Measurements from ENCODE around the gene CBX4. TPM values are rescaled to one million over a fixed set of nuclear protein-coding genes. Genes with fewer than 3 reads are reported as not detected.

CBX4 gene
- total and polyA plus RNA-seq, 2 of the 4 experiments (the other 2 are of a cell fraction): 3.2 to 9.4 TPM

DNA sequence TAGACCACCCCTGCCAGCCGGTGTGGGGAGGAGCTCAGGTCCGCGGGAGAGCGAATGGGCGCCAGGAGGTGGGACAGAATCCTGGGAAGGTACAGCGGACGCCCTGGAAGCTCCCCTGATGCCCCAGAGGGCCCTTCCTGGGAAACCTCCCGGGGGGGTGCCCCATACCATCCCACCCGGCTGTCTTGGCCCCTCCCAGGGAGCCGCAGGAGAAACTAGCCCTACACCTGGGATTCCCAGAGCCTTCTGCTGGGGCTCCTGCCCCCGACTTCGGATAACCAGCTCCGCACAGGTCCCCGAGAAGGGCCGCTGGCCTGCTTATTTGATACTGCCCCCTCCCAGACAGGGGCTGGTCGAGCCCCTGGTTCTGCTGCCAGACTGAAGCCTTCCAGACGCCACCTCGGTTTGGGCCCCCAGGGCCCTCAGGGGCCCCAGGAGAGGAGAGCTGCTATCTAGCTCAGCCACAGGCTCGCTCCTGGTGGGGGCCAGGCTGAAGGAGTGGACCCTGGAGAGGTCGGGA, 3.0 kb upstream of the CBX4 start:
- no peak overlapping the region for H2BK15ac ChIP-seq (ENCODE audit: low read depth, low read length)
- no peak overlapping the region for H2AK9ac ChIP-seq (replicated peaks; ENCODE audit: low read depth, low read length, poor library complexity)
- H3K4me1 ChIP-seq (ENCODE audit: control insufficient read depth, insufficient read depth, low read length): peaks cover 12% of the 10 kb centered on the region
- peaks cover 40% of the 10 kb centered on the region for H3K27me3 ChIP-seq (ENCODE audit: control insufficient read depth, insufficient read depth, low read length)
- dilution Hi-C loops (cut with HindIII; ENCODE audit: low sequenced_read_pairs, unreplicated experiment): no loop called here
- H3K27ac ChIP-seq (ENCODE audit: insufficient read depth, low read length): no peak overlapping the region
- no peak overlapping the region for H2BK120ac ChIP-seq (ENCODE audit: low read depth, low read length)
- H2BK20ac ChIP-seq (ENCODE audit: low read depth, low read length): no peak overlapping the region
- no peak overlapping the region for H3K18ac ChIP-seq (ENCODE audit: low read depth, low read length)
- H3K4ac ChIP-seq (ENCODE audit: low read depth, low read length): no peak overlapping the region
- H4K20me1 ChIP-seq (ENCODE audit: insufficient read depth, low read length): peaks cover 14% of the 10 kb centered on the region
- peaks cover 8 to 13% of the 10 kb centered on the region in 2 experiments; a peak in 3 of 4 replicates for H3K79me1 ChIP-seq (ENCODE audit: low read depth in 1 of 2, low read length in 2 of 2)
- H3K9ac ChIP-seq (ENCODE audit: low read depth, low read length): no peak overlapping the region
- H3K36me3 ChIP-seq (ENCODE audit: control insufficient read depth, insufficient read depth, low read length): no peaks in the 10 kb centered on the region
- no peak overlapping the region for H2AFZ ChIP-seq (replicated peaks; ENCODE audit: low read length, poor library complexity)
- 22% methylated on average over 3 of the region's 20 CpGs; no CpG with 5 or more reads in 1 of the 2 experiments for WGBS, 2 experiments (ENCODE audit: extremely low coverage in 2 of 2, insufficient read length in 1 of 2)
- intact Hi-C loops (cut with micrococcal nuclease): no loop called here
- no peak overlapping the region for H4K8ac ChIP-seq (ENCODE audit: low read depth in 2 of 2, low read length in 2 of 2)
- H2AK5ac ChIP-seq (ENCODE audit: low read depth, low read length): no peak overlapping the region
- no peak overlapping the region for H4K5ac ChIP-seq (ENCODE audit: low read depth, low read length)
- no peak overlapping the region for H3K56ac ChIP-seq (ENCODE audit: extremely low read depth, insufficient read depth, low read length)
- H3K9me1 ChIP-seq (ENCODE audit: insufficient read depth, low read length): no peaks in the 10 kb centered on the region
- H3K23ac ChIP-seq (ENCODE audit: low read depth, low read length): no peak overlapping the region
- DNase-seq (no peak), ATAC-seq (ENCODE audit: low read depth) (no peak)
- in situ Hi-C loops (cut with MboI; ENCODE audit: low sequenced_read_pairs): loop anchor here (10.0 kb wide), 1 partner anchor 143 kb away; no protein-coding TSS in a partner anchor
- no peak overlapping the region for H3K4me2 ChIP-seq (ENCODE audit: low read depth, low read length)
- no peak overlapping the region for H4K91ac ChIP-seq (ENCODE audit: insufficient read depth, low read depth, low read length)
- CTCF ChIA-PET: no interaction called here
- no peak for TF ChIP-seq CHD1 (IDR thresholded peaks at IDR 0.05; ENCODE audit: low read depth, low read length)
- TF ChIP-seq MAZ (IDR thresholded peaks at IDR 0.05; ENCODE audit: borderline replicate concordance, low read depth, low read length): no peak
- no peak for TF ChIP-seq RCOR1 (IDR thresholded peaks at IDR 0.05; ENCODE audit: insufficient replicate concordance, low read length)
- no peak for TF ChIP-seq SMC3 (IDR thresholded peaks at IDR 0.05; ENCODE audit: low read depth, low read length)
- no peak for TF ChIP-seq RFX5 (IDR thresholded peaks at IDR 0.05; ENCODE audit: low read depth, low read length)
- no peak for TF ChIP-seq MAFK (IDR thresholded peaks at IDR 0.05; ENCODE audit: low read depth, low read length)
- TF ChIP-seq CEBPB (IDR thresholded peaks at IDR 0.05; ENCODE audit: low read depth, low read length): no peak
- no peak for TF ChIP-seq BHLHE40 (IDR thresholded peaks at IDR 0.05; ENCODE audit: low read depth, low read length)
- H3K14ac ChIP-seq (replicated peaks; ENCODE audit: low read depth, low read length): no peak overlapping the region
- POLR2A ChIA-PET (ENCODE audit: unreplicated experiment): no interaction called here
- BruUV-seq (replicated peaks): no TSS peak
- no peak overlapping the region for H2BK5ac ChIP-seq (ENCODE audit: low read depth, low read length, poor library complexity, severe bottlenecking)
- H3K9me3 ChIP-seq (ENCODE audit: control insufficient read depth, insufficient read depth, low read length): peaks cover 6% of the 10 kb centered on the region; the same call in 1 of the 2 replicates
- no peak overlapping the region for H3K4me3 ChIP-seq (ENCODE audit: insufficient read depth, low read depth, low read length)

Data from IMR-90 (cell line).